HG02571 (cell line): ENCODE measurements around the gene OSR1.

ENCODE experiments used
- ATAC-seq: cut with Tn5 transposase; IDR thresholded peaks from one replicate; pipeline ENCODE4 v1.9.1; 2021; ENCODE audit warnings: mild to moderate bottlenecking, moderate library complexity; ENCODE audit not compliant: unreplicated experiment

Gene OSR1

DNA sequence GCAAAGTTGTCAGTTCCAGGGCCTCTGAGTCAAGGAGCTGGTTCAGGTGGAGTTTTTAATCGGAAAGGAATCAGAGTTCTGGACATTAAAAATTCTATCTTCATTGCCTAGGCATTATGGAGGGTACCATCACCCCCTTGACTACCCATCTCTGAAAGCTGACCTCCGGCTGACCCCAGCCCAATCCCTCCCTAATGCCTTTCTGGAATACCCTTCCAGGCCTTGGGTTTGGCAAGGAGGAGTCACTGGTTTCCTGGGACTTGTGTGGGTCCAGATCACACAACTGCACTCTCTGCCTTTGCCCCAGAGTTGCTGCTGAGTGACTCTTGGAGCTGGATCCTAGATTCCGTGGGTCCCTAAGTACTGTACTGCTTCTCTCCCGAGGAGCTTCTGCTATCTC is 1.0 kb upstream of the OSR1 start:
- ATAC-seq: no peak

DNA sequence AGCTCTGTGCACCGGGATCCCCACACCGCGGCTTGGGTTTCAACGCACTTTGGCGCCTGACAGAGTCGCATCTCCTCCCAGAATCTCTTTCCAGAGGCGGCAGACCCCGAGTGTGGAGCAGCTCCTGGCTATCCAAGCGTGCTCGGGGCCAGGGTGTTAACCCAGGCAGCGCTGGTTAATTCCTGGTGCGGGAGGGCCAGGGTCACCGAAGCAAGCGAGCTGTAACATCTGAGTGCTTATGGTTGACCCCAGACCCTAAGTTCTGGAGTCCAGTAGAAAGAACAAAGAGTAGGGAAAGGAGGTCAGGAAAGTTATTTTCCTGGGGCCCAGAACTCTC is 566 bp upstream of the OSR1 start:
- ATAC-seq: no peak

DNA sequence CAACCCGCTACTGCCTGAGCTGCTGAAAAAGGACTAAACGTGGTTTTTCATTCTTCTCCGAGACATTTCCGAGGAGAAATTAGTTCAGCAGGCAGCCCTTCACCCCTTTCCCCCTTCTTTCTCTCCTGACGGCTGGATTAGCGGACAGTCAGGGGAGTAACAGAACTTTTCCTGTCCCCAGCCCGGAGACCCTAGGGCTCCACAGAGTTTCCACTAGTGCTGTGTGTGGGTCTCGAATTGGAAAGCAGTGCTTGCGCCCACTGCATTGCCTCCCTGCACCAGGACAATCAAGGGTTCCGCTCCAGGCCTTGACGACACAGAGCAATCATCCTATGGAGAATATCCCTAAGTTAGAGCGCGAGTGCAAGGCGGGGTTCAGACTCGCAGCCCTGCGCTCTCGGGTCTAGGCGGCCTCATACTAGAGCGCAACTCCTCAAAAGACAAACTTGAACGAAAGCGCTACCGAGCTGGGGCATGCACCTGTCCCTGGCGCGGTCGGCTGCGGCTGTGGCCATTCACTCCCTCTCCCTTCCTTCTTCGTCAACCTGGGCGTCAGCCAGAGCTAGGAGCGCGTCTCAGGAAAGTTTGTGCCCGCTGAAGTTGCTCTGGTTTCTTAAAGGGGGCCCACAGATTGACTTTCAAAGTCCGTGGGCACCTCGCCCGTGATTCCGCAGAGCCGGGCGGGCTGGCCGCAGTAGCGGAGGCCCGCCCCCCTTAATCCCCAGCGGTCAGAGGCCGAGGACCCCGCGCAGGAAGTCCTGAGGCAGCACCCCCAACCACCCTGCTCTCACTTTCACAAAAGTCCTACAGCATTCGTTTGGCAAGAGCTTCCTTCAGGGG is 801 bp downstream of the OSR1 start:
- ATAC-seq: no peak

DNA sequence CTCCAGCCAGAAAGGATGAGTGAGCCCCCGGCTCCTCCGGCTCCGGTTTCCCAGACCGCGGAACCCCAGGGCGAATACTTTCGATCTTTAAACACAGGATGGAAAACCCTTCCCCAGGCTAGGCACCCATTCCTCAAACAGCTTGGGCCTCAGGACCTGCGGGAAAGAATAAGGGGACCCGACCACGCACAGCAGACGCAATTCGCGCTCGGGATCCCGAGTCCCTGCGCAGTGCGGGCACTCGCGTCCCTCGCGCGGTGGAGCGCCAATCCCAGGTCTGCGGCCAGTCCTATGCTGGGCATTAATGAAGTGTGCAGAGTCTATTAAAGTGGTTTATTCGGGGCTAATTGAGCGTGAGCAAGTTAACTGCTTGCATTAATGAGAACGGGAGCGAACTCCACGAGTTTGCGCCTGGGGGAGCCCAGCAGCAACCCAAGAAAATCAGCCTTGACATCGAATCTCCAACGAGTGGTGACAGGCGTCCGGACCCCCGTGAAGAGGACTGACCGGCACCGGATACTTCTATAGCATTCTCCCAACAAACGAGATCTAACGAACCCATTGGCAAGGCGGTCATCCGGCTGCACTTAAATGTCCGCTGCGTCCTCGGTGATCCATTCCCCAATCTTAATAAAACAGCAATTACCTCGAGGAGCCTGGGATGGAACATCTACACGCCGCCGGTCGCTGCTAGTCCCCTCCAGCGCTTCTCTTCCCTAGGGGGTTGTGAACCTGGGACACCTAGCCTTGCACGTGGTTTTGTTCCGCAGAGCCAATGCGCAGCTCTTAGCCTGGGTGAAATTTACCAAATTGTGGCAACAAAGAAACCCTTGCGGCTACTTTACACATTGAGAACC is 1.6 kb downstream of the OSR1 start:
- ATAC-seq: no peak

DNA sequence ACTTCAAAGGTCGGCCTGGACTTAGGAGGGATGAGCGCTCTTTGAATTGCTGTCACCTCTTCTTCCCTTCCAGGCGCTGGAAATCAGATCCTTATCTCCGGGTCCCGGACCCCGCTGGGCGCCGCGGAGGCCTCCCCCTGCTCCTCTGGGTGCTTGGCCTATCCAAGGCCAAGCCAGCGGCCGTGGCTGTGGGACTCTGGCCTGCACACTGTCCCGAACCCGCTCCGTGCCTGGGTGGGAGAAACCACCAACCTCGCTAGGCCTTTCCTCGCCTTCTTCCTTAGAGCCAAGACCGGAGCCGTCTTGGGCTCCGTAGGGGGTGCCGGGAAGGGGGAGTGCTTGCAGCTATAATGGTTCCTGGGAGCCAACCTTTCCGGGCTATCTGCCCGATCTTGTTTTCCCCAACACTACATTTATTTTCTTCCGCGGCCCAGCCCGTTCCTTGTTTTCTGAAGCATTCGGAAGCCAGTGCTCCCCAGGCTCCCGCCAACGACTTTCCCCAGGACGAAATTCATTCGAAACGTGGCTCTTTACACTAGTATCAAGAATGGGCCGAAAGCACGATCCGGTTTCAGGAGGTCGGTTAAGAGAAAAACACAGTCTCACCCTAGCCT is 2.4 kb downstream of the OSR1 start:
- ATAC-seq: no peak

DNA sequence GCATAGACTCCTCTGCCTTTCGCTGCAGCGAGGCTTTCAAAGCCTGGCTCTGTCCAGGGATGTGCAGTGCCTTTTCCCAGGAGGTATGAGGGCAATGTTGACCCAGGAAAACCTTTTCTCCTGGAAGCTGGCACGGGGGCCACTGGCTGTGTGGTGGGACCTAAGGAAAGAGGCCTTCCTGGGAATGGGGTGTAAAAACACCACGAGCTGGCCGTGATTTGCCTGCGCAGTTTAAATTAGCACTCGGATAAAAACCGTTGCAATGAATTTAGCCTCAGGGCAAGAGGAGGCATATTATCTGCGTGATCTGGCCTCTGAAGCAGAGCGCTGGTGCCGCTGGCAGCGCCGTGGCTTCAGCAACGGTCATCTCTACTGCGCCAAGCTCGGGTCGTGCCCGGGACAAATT is 3.0 kb downstream of the OSR1 start:
- no peak for ATAC-seq

DNA sequence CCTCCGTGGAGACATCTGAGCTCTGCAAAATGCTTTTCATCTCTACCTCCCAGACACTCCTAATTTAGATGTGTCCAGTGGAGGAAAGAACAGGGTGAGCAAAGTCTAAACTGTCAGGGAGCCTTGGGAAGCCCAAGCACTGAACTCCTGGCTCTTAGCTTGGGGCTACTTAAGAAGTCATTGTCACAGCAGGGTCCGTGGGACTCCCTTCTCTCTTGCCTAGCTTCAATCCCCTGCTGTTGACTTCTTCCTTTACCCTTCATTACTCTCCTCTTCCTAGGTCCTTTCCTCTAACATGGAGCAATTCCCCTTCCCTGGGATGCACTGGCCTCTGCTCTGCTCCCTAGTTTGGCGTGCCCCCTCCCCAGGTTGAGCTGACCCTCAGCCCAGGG is 3.4 kb downstream of the OSR1 start:
- no peak for ATAC-seq

DNA sequence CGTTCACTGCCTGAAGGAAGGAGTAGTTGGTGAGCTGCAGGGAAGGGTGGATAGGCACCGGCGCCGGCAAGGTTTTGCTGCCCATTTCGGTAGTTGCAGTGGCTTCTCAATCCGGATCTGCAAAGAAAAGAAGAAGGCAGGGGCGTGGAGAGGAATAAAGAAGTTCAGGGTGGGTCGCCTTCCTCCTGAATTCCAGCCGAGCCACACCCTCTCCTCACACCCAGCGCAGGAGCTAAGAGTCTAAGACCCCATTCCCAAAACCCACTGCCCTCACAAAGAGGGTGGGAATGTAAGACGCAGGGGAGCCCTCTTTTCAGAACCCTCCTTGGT is 4.7 kb downstream of the OSR1 start:
- no peak for ATAC-seq

DNA sequence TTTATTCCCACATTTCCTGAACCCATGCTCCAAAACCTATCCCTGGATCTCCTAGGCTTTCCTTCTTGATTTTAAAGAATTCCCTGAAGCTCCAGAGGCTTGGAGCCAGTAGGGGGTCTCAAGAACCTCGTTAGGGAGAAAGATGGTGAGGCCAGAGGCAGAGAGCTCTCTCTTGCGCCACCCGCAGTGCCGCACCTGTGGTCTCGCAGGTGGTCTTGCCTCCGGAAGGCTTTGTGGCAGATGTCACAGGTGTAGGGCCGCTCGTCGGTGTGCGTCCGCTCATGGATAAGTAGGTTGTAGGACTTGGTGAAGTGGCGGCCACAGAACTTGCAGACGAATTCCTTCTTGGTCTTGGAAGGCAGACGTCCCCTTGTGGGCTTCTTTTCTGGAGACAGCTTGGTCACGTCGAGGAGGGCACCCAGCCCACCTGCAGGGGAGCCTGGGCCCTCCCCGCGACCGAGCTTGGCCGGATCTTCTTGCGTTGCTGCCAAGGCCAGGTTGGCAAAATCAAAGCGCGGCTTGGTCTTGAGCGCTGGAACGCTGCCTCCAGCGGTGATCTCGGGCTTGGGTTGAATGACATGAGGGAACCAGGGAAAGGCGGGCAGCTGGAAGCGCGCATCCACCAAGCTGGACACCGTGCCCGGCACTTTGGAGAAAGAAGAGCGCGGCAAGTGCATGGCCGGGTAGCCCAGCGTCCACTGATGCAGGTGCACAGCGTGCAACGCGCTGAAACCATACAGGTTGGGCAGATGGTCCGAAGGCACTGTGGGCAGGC is 5.3 kb downstream of the OSR1 start:
- no peak for ATAC-seq

DNA sequence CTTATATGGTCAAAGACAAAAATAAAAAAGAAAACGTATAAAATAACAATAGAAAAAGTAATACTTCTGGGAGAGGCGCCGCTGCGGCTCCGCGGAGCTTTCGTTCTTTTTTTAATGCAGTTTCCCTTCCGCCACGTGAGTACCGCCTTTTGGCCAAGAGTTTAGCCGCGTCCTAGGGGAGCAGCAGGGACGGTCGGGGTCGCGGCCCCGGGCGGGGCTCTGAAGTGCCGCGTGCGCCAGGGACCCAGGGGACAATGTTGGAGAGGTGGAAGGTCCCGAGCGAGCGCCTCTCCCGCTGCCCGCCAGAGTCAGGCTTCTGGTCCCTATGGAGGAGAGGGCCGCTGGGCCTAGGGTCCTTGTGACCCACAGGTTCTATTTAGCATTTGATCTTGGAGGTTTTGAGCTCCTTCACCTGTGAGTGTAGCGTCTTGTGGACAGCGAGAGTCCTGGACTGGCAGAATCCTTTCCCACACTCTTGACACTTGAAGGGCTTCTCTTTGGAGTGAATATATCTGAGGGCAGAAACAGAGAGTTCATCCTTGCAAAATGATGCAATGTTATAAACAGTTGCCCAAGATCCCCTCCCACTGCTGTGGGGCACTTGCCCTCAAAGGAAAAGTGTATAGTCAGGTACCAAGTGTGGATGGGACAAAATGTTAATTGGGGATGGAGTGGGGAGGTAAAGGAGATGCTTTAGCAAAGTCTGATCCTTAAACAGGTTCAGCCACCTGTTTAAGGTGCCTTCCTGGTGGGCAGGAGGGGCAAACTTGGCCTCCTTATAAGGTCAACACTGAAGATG is 6.3 kb downstream of the OSR1 start:
- no peak for ATAC-seq

DNA sequence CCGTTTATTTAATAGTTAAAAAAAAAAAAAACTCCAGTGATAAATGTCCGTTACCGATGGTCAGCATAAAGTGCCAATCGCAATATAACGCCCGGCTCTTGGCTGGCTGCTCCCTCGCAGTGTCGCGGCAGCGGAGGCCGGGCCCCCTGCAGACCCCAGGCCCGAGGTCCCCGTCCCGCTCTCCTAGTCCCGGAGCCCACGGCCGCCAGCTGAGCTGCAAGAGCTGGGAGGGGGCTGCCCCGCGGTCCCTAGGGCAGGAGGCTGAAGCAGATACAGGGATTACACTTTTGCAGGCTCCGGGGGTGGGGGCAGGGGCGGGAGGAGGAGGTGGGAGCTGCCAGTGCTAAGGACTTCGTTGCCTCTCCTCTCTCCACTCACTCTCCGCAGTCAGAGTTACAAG is 6.9 kb downstream of the OSR1 start:
- ATAC-seq: no peak

DNA sequence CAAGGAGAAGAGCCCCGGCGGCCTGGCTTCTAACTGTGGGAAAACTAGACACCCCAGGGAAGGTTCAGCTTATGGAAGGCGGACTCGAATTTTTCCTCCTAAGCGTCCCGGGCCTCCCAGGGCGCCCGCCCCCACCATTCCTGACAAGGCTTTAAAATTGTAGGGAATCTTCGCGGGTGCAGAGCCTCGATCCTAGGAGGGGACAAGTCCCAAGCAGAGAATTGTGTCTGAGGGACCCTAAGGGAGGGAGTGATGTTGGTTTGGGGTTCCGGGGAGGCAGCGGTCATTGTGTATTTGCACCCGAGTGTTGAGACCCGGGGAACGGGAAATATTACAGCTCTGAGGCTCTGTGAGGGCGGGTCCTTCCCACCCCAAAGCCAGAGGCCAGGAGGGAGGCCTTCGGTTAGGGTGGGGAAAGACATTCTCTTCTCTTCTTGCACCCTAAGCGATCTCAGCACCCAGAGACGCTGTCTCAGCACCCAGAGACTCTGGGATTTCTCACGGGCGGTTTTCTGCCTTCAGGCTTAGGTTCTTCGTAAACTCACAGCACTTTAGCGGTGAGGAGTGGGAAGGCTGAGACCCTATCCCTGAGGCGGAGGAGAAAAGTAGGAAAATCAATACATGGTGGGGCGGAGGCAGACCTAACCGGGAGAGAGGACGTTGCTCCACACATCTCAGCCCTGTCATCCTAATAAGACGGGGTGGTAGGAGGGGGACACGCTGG is 7.6 kb downstream of the OSR1 start:
- no peak for ATAC-seq

DNA sequence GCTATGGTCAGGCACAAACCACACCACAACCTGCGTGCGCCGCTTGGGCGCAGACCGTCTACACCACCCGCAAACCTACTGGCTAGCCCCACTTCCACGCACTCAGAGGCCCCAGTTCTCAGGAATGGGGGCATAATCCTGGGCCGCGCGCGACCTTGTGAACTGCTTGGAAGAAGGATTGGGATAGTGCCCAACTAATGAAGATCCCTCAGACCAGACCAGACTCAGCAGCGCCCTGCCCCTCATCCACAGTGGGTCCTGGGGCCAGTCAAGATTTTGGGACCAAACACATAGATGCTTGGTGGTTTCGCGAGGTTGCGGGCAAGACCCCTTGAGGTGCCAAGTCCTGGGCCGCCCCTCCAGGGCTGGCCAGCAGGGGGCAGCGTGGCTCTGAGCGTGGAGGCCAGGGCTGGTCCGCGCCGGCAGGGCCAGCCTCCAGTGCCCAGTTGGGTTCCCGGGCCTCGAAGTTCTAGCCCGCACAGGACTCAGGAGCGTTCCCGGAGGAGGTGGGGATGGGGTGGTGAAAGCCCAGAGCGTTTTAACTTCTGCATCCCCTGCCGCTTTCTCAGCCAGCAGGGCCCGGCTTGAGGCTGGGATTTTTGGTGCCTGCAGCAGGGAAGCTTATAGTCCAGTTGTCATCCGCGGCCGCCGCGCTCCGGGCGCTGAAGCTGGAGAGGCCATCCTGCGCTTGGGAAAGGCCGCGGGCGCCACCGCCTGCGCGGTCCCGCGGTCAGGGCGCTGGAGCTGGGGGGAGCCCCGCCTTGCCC is 8.3 kb downstream of the OSR1 start:
- no peak for ATAC-seq

DNA sequence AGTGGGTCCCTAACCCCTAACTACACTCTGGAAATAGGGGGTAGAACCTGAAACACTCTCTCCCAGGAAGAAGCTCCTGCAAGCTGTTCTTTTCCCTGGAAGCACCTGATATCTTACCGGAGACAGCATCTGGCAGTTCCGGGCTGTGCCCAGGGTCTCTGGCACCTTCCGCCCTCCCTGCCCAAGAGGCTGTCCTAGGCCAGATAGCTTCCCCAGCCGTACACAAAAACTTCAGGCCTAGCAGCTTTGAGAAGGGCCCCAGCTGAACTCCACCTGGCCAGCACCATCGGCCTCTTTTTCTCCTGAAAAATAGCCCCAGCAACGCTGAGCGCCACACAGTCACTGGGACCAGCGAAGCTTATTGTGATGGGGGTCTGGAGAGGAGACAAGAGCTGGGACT is 9.7 kb downstream of the OSR1 start:
- ATAC-seq: no peak

DNA sequence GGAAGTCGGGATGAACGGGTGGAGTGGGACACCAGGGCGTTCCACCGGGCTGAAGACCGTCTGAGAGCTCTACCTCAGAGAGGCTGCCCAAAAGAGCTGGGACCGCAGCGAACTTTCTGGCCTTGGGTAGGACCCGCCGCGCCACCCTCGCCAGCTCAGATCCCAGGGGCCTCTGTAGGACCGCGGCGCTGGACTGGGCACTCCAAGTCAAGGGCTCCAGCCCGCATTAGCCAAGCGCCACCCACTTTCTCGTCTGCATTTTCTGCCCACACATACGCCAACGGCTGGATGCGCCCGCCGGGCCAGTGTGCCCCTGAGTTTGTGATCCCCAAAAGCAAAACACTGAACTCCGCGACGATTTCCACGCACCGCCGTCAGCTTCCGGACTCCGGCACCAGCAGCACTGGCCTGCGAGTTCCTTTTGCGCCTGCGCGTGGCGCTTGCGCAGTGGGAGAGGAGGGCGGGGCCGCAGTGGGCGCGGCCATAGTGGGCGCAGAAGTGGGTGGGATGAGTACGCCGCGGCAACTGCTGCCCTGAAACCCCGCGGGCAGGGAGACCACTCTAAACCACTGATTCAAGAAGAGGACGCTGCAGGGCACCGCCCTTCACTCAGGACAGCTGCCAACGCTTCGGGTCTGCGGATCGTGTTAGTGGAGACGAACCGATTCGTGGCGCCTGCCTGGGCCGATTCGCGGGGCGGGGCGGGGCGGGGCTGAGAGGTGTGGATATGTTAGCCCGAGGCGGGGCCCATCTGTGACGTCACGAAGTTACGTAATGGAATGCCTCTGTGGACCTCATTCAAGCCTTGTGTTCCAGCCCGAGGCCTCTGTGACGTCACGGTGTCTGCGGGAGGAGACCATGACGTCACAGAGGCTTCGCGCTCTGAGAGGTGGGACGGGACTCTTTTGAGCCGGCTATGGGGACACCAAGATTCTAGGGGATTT is 10.5 kb downstream of the OSR1 start:
- ATAC-seq: peak; percentile 92

DNA sequence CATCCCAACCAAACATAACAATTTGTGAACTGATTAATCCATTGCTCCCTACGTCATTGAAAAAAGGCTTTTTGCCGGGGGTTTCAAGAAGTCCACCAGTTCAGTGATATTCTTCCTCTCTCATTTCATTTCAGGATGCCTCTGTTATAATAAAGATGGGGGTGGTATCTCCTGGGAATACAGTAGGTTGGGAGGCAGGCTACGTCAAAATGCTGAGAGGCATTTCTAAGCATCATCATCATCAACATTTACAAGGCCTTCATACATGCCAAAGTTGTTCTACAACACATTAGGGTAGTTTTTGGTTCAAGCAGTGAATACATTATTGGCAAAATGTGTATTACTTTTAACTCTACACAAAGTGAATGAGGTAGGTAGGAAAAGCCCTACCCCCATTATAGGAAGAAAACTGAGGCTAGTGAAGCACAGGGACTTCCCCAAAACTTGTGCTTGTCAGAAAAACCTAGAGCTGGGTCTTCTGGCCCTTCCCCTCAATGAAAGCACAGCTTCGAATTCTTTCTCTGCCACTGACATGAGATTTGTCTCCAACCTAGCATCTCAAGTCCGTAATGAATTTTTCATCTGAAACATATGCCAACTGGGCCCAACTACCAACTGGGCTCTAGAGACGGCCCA is 11.3 kb downstream of the OSR1 start:
- peak; percentile 3 for ATAC-seq

DNA sequence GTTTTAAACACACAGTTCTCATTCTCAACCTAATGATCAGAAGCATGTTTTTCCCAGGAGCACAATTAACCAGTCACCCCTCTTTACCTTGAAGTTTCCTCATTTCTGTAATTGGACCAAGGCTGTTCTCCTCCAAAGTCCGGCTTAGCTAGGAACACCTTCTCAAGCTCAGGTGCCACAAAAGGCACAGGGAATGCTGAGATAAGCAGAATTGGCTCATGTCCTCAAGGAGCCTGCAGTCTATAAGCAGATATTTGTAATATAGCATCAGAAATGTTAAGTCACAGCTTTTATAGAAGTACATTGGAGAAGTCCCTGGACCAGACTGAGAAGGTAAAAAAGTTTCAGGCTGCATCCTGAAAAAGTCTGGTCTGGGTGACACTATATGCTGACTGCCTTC is 20.7 kb downstream of the OSR1 start:
- ATAC-seq: no peak

DNA sequence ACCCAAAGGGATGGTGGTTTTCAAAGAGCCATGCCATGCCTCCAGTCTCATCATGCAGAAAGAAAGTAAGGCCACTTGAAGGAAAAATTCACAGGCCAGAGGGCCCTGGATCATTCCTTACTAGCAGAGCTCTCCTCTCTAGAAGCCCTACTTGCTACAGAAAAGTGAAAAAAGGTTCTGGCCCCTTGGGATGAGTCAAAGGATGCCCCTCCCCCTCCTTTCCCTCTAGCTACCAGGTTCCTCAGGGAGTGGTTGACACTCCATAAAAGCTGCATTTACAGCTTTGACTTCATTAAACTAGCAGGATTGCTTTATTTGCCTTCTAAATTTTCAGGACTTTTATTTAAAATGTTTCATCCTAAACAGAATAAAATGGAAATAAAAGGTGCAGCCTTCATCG is 21.2 kb downstream of the OSR1 start:
- no peak for ATAC-seq
